Measurements from ENCODE around the gene SUPT7L. TPM values are rescaled to one million over a fixed set of nuclear protein-coding genes. Genes with fewer than 3 reads are reported as not detected.
A peak's percentile ranks its signal among the peaks of the same experiment; 100 is the strongest.

SUPT7L gene
- total and polyA plus RNA-seq, 2 of the 13 experiments (the other 11 are each of a cell fraction or from before 2014, with no cell fraction given): 32.9 to 77.5 TPM

GRCh38 chr2:27628767-27629709 is 34.4 kb downstream of the SUPT7L start, which contains the start of the genes CCDC121 and GPN1 (continued):
- TF ChIP-seq SNAPC4 (CRISPR knock-in tag; IDR thresholded peaks at IDR 0.05) (no peak), ATF7-NPFF (CRISPR knock-in tag; IDR thresholded peaks at IDR 0.05; ENCODE audit: low read depth) (no peak; the same call in none of the 2 replicates), ZBTB2 (CRISPR knock-in tag; IDR thresholded peaks at IDR 0.05; ENCODE audit: low read depth) (no peak), U2AF1 (optimal IDR thresholded peaks at IDR 0.05; ENCODE audit: low read depth, low read length) (peak; percentile 86), NRL (CRISPR knock-in tag; IDR thresholded peaks at IDR 0.05; ENCODE audit: borderline replicate concordance) (peak; percentile 95; the same call in 1 of the 2 replicates), RNF2 (conservative IDR thresholded peaks at IDR 0.05; ENCODE audit: low read depth) (no peak), HMG20A (CRISPR knock-in tag; IDR thresholded peaks at IDR 0.05; ENCODE audit: borderline replicate concordance) (peak; percentile 33; the same call in 1 of the 2 replicates), ELK4 (CRISPR knock-in tag; IDR thresholded peaks at IDR 0.05; ENCODE audit: borderline replicate concordance) (no peak), GPN1 (CRISPR knock-in tag; IDR thresholded peaks at IDR 0.05; ENCODE audit: borderline replicate concordance) (peak; percentile 83; the same call in 1 of the 2 replicates), JARID2 (CRISPR knock-in tag; IDR thresholded peaks at IDR 0.05; ENCODE audit: insufficient replicate concordance) (peak; percentile 88), SP2 (CRISPR knock-in tag; IDR thresholded peaks at IDR 0.05) (peak; percentile 34; the same call in 1 of the 2 replicates), AHDC1 (CRISPR knock-in tag; IDR thresholded peaks at IDR 0.05; ENCODE audit: borderline replicate concordance) (no peak; the same call in 1 of the 2 replicates), ZNF83 (CRISPR knock-in tag; IDR thresholded peaks at IDR 0.05; ENCODE audit: borderline replicate concordance) (no peak), SALL2 (CRISPR knock-in tag; IDR thresholded peaks at IDR 0.05) (peak; percentile 65; the same call in 1 of the 2 replicates)
